GM12878 (cell line): ENCODE data around the gene CNPPD1. TPM values are rescaled to one million over a fixed set of nuclear protein-coding genes. Genes with fewer than 3 reads are reported as not detected.

Experiments used
- ATAC-seq: fragments of 200-7000 bp; cut with Tn5 transposase; 3 replicates; pipeline ENCODE4 v1.9.1; 2020; ENCODE audit warnings: mild to moderate bottlenecking, moderate library complexity
- BruUV-seq: library from RNA; stranded (reverse); fragments of 400-500 nt; replicated peaks from 2 replicates; lab custom pipeline; 2021; lab: Mats Ljungman, UMichigan
- CTCF ChIA-PET: fragments of 300-600 bp; sonication (Branson Sonifier 250); formaldehyde crosslinking; extraction: SDS; loops from one replicate; lab custom pipeline; 2021; ENCODE audit warnings: inconsistent platforms; lab: Yijun Ruan, JAX
- POLR2A ChIA-PET: fragments of 350-600 bp; formaldehyde crosslinking; extraction: SDS; loops from one replicate; lab custom pipeline; 2021; ENCODE audit warnings: inconsistent platforms; lab: Charles Lee
- RAD21 ChIA-PET: fragments of 300-600 bp; sonication (Branson Sonifier 250); formaldehyde crosslinking; loops from one replicate; lab custom pipeline; 2023; ENCODE audit warnings: antibody characterized with exemption; ENCODE audit not compliant: unreplicated experiment; lab: Charles Lee
- SMC1A ChIA-PET: fragments of 300-600 bp; sonication (Branson Sonifier 250); formaldehyde crosslinking; loops from one replicate; lab custom pipeline; 2023; ENCODE audit not compliant: unreplicated experiment, uncharacterized antibody; lab: Charles Lee
- DNase-seq: peaks from one replicate; pipeline ENCODE4 v3.0.0-alpha.2; 2011; ENCODE audit warnings: low read depth, low spot score
- FAIRE-seq: peaks from 3 replicates; lab custom pipeline; 2011; peaks lifted over from hg19 to GRCh38; lab: Jason Lieb, UNC
- H2AFZ ChIP-seq: 2 replicates; pipeline ENCODE4 v1.6.0; 2011; ENCODE audit warnings: low read depth, low read length, control low read depth; ENCODE audit not compliant: control insufficient read depth
- H3K27ac ChIP-seq: 2 replicates; pipeline ENCODE4 v1.5.1; 2011; ENCODE audit warnings: control low read depth; ENCODE audit not compliant: control insufficient read depth, insufficient read depth
- H3K27me3 ChIP-seq, 2 experiments: replicated peaks in 1 of 2; 2 replicates each; pipeline versions ENCODE4 v1.6.0 to v1.6.1; 2011; ENCODE audit warnings: low read length in 1 of 2; ENCODE audit not compliant: control insufficient read depth in 2 of 2, insufficient read depth in 2 of 2
- H3K36me3 ChIP-seq, 2 experiments: 2 replicates each; pipeline ENCODE4 v1.5.1; 2011; ENCODE audit warnings: low read length in 1 of 2; ENCODE audit not compliant: control insufficient read depth in 2 of 2, insufficient read depth in 2 of 2
- H3K4me1 ChIP-seq: 2 replicates; pipeline ENCODE4 v1.6.1; 2011; ENCODE audit warnings: mild to moderate bottlenecking, low read length, moderate library complexity, mixed read lengths; ENCODE audit not compliant: control insufficient read depth, insufficient read depth
- H3K4me2 ChIP-seq: 2 replicates; pipeline ENCODE4 v1.6.0; 2011; ENCODE audit warnings: control low read depth; ENCODE audit not compliant: control insufficient read depth, insufficient read depth
- H3K4me3 ChIP-seq: fragments of 200-600 bp; sonication (generic); 2 replicates; pipeline ENCODE4 v1.5.1; 2016
- H3K79me2 ChIP-seq: 2 replicates; pipeline ENCODE4 v1.6.0; 2011; ENCODE audit warnings: low read length; ENCODE audit not compliant: control insufficient read depth, insufficient read depth
- H3K9ac ChIP-seq: 2 replicates; pipeline ENCODE4 v1.8.0; 2011; ENCODE audit warnings: low read length, control low read depth, mixed read lengths; ENCODE audit not compliant: control insufficient read depth, insufficient read depth
- H3K9me3 ChIP-seq: replicated peaks from 3 replicates; pipeline ENCODE4 v1.5.1; 2011; ENCODE audit warnings: mild to moderate bottlenecking, low read length; ENCODE audit not compliant: control insufficient read depth, insufficient read depth
- H4K20me1 ChIP-seq: 2 replicates; pipeline ENCODE4 v1.6.0; 2011; ENCODE audit not compliant: control insufficient read depth, insufficient read depth
- CBX3 ChIP-seq: fragments of 200-600 bp; sonication (generic); IDR thresholded peaks from 2 replicates; pipeline ENCODE4 v1.6.1; 2016; ENCODE audit warnings: low read depth, borderline replicate concordance
- CREM ChIP-seq: IDR thresholded peaks from 2 replicates; pipeline ENCODE4 v1.6.1; 2014; ENCODE audit warnings: antibody characterized with exemption, low read depth
- E2F8 ChIP-seq: fragments of 450-650 bp; IDR thresholded peaks from 2 replicates; pipeline ENCODE4 v1.6.1; 2018; ENCODE audit warnings: mild to moderate bottlenecking, low read depth, moderate library complexity; ENCODE audit not compliant: partially characterized antibody
- HDAC2 ChIP-seq: fragments of 200-600 bp; sonication (generic); IDR thresholded peaks from 2 replicates; pipeline ENCODE4 v1.6.1; 2017
- IRF5 ChIP-seq: fragments of 450-650 bp; IDR thresholded peaks from 2 replicates; pipeline ENCODE4 v1.6.1; 2017; ENCODE audit warnings: borderline replicate concordance
- JUND ChIP-seq: IDR thresholded peaks from 2 replicates; pipeline ENCODE4 v1.6.1; 2012; ENCODE audit warnings: low read depth, mild to moderate bottlenecking, low read length, improper control_type of control experiment, moderate library complexity
- NFXL1 ChIP-seq: fragments of 450-650 bp; IDR thresholded peaks from 2 replicates; pipeline ENCODE4 v1.6.1; 2017; ENCODE audit warnings: antibody characterized with exemption, mild to moderate bottlenecking, borderline replicate concordance
- NFYA ChIP-seq: IDR thresholded peaks from 2 replicates; pipeline ENCODE4 v1.6.1; 2011; ENCODE audit warnings: low read depth, mild to moderate bottlenecking, low read length, improper control_type of control experiment, borderline replicate concordance
- PKNOX1 ChIP-seq: fragments of 450-650 bp; IDR thresholded peaks from 2 replicates; pipeline ENCODE4 v1.6.1; 2016; ENCODE audit warnings: mild to moderate bottlenecking
- POU2F2 ChIP-seq: IDR thresholded peaks from 3 replicates; pipeline ENCODE4 v1.6.1; 2011; ENCODE audit warnings: low read depth, mild to moderate bottlenecking, low read length, borderline replicate concordance
- RUNX3 ChIP-seq: IDR thresholded peaks from 2 replicates; pipeline ENCODE4 v1.6.1; 2012; ENCODE audit warnings: low read length, inconsistent platforms
- SP1 ChIP-seq: IDR thresholded peaks from one replicate; pipeline ENCODE4 v1.6.1; 2011; ENCODE audit warnings: low read depth, low read length
- TBL1XR1 ChIP-seq: IDR thresholded peaks from 2 replicates; pipeline ENCODE4 v1.6.1; 2012; ENCODE audit warnings: low read depth, low read length, improper control_type of control experiment
- USF2 ChIP-seq: IDR thresholded peaks from 2 replicates; pipeline ENCODE4 v1.6.1; 2011; ENCODE audit warnings: low read depth, low read length, improper control_type of control experiment, borderline replicate concordance
- ZNF217 ChIP-seq: fragments of 450-650 bp; IDR thresholded peaks from 2 replicates; pipeline ENCODE4 v1.6.1; 2017; ENCODE audit warnings: antibody characterized with exemption, mild to moderate bottlenecking
- WGBS: methylation state at CpG from one replicate; pipeline ENCODE4 v1.1.6; 2016; ENCODE audit warnings: low lambda C conversion rate; ENCODE audit not compliant: insufficient replicate concordance, insufficient coverage; ENCODE audit errors: missing lambda C conversion rate; 5-methylcytosine and 5-hydroxymethylcytosine counted together
- in situ Hi-C: fragments of 300-500 bp; cut with MboI; formaldehyde crosslinking; loops from 9 replicates; pipeline ENCODE4 v1.14.3; 2018; ENCODE audit warnings: mixed read lengths
- intact Hi-C: fragments of 100-400 bp; cut with micrococcal nuclease; formaldehyde crosslinking; loops from one replicate; pipeline ENCODE4 v1.14.2; 2022; ENCODE audit not compliant: unreplicated experiment
- polyA plus RNA-seq, 11 experiments: library from polyadenylated mRNA; depleted of rRNA in 4 of 11; unstranded in 6 of 11; stranded (reverse) in 5 of 11; fragments of >200 nt; fragmentation: Nextera tagmentation in 4 of 11; fragmentation: Illumina TruSeq in 1 of 11; extraction: Ambion mirVana in 4 of 11; extraction: Trizol in 1 of 11; gene quantifications; 1 replicate in 1 of 11; 2 replicates in 10 of 11; pipeline versions ENCODE4 v1.2.1 to v1.2.3, GENCODE V29; 2011 to 2016; ENCODE audit warnings: inconsistent platforms in 2 of 11, missing spikeins in 2 of 11, low read depth in 1 of 11
- total RNA-seq, 4 experiments: library from RNA; depleted of rRNA in 3 of 4; stranded (reverse); fragments of >200 nt in 3 of 4; fragmentation: Illumina TruSeq in 1 of 4; extraction: Trizol in 1 of 4; gene quantifications; 2 replicates each; pipeline versions ENCODE4 v1.2.1 to v1.2.3, GENCODE V29; 2013 to 2021

The CNPPD1 gene
- total and polyA plus RNA-seq, 10 of the 15 experiments (the other 5 are each of a cell fraction or from before 2014, with no cell fraction given) = 12.2 to 86.6 (median 43.4) TPM

- TF ChIP-seq NFYA = no peak
- no peak for TF ChIP-seq CBX3
- no peak for TF ChIP-seq RUNX3
- TF ChIP-seq JUND = no peak
- TF ChIP-seq ZNF217 = no peak
These were observed 42.7 kb downstream of the CNPPD1 start (continued) for GRCh38 chr2:219133976-219134375.

- Histone ChIP-seq H3K4me1 (no peaks in the 10 kb centered on the region), H2AFZ (no peak overlapping the region), H3K4me2 (no peak overlapping the region), H4K20me1 (no peaks in the 10 kb centered on the region), H3K9me3 (no peaks in the 10 kb centered on the region), H3K27me3 (no peaks in the 10 kb centered on the region), H3K27ac (no peak overlapping the region), H3K79me2 (no peaks in the 10 kb centered on the region), H3K4me3 (no peak overlapping the region), H3K9ac (no peak overlapping the region), H3K36me3 (no peaks in the 10 kb centered on the region)
- no TSS peak for BruUV-seq
- ChIA-PET POLR2A (no interaction called here), SMC1A (interaction anchor here (0.9 to 2.3 kb wide), 5 partner anchors 11 to 59 kb away, joined by 3 to 6 read pairs (median 3); no protein-coding TSS in a partner anchor), CTCF (interaction anchor here (1.0 to 3.0 kb wide), 8 partner anchors 9 to 222 kb away, joined by 3 to 29 read pairs (median 6); no protein-coding TSS in a partner anchor), RAD21 (interaction anchor here (3.0 kb wide), 1 partner anchor 11 kb away, joined by 10 read pairs; no protein-coding TSS in a partner anchor)
- in situ Hi-C loops = no loop called here
- DNase-seq (no peak), ATAC-seq (no peak), FAIRE-seq (no peak)
- WGBS = 92% methylated on average over 4 of the region's 4 CpGs
- intact Hi-C loops = no loop called here
- TF ChIP-seq SP1 (no peak), HDAC2 (no peak), E2F8 (no peak), TBL1XR1 (no peak), IRF5 (no peak), CREM (no peak), USF2 (no peak), POU2F2 (no peak), PKNOX1 (no peak), NFXL1 (no peak)
These were observed 45.0 kb downstream of the CNPPD1 start for GRCh38 chr2:219131744-219132143.
